ENCODE measurements around the gene BMP8B. TPM values are rescaled to one million over a fixed set of nuclear protein-coding genes. Genes with fewer than 3 reads are reported as not detected.
A peak's percentile ranks its signal among the peaks of the same experiment; 100 is the strongest.

Gene BMP8B
- total and polyA plus RNA-seq, 2 donors (not counting 1 experiment from before 2014, with no cell fraction given) = 0.01 TPM; not detected in 1

GRCh38 chr1:39791838-39792237 lies 3.2 kb upstream of the BMP8B start:
- Histone ChIP-seq H3K79me2 (ENCODE audit: control insufficient read depth, insufficient read depth, low read length) (no peaks in the 10 kb centered on the region), H3K27me3 (ENCODE audit: control insufficient read depth, insufficient read depth, low read length) (peaks cover 31% of the 10 kb centered on the region), H3K9ac (ENCODE audit: insufficient read depth, low read length) (no peak overlapping the region), H4K20me1 (ENCODE audit: control insufficient read depth, extremely low read depth, insufficient read depth, low read length) (no peaks in the 10 kb centered on the region), H3K4me1 (ENCODE audit: control insufficient read depth, extremely low read depth, insufficient read depth, low read length) (no peaks in the 10 kb centered on the region), H2AFZ (ENCODE audit: low read length) (no peak overlapping the region), H3K27ac (ENCODE audit: insufficient read depth, low read length) (no peak overlapping the region), H3K4me3 (replicated peaks in 1 of 4; ENCODE audit: control extremely low read depth in 1 of 4, insufficient read depth in 1 of 4, low read depth in 3 of 4, low read length in 4 of 4) (no peak overlapping the region), H3K36me3 (ENCODE audit: control insufficient read depth, insufficient read depth, low read length) (no peaks in the 10 kb centered on the region), H3K4me2 (ENCODE audit: extremely low read depth, insufficient read depth, low read length) (no peak overlapping the region), H3K9me3 (ENCODE audit: control insufficient read depth, insufficient read depth, low read depth, low read length) (no peaks in the 10 kb centered on the region)
- no peak for TF ChIP-seq CTCF (conservative IDR thresholded peaks at IDR 0.05 in 1 of 2, IDR thresholded peaks at IDR 0.05 in 1 of 2; ENCODE audit: low read depth in 1 of 2, low read length in 2 of 2)
- no peak for TF ChIP-seq EZH2 (IDR thresholded peaks at IDR 0.05; ENCODE audit: low read length, missing control alignments)
- DNase-seq (ENCODE audit: low read depth in 2 of 2) = no peak

GRCh38 chr1:39789571-39790110 lies 976 bp upstream of the BMP8B start:
- no peaks in the 10 kb centered on the region for H3K79me2 ChIP-seq (ENCODE audit: control insufficient read depth, insufficient read depth, low read length)
- no peaks in the 10 kb centered on the region for H4K20me1 ChIP-seq (ENCODE audit: control insufficient read depth, extremely low read depth, insufficient read depth, low read length)
- H3K36me3 ChIP-seq (ENCODE audit: control insufficient read depth, insufficient read depth, low read length) = no peaks in the 10 kb centered on the region
- no peaks in the 10 kb centered on the region for H3K9me3 ChIP-seq (ENCODE audit: control insufficient read depth, insufficient read depth, low read depth, low read length)
- TF ChIP-seq EZH2 (IDR thresholded peaks at IDR 0.05; ENCODE audit: low read length, missing control alignments) (peak; percentile 64), CTCF (conservative IDR thresholded peaks at IDR 0.05 in 1 of 2, IDR thresholded peaks at IDR 0.05 in 1 of 2; ENCODE audit: low read depth in 1 of 2, low read length in 2 of 2) (no peak)
- no peaks in the 10 kb centered on the region for H3K4me1 ChIP-seq (ENCODE audit: control insufficient read depth, extremely low read depth, insufficient read depth, low read length)
- no peak overlapping the region for H3K9ac ChIP-seq (ENCODE audit: insufficient read depth, low read length)
- H3K4me3 ChIP-seq (replicated peaks in 1 of 4; ENCODE audit: control extremely low read depth in 1 of 4, insufficient read depth in 1 of 4, low read depth in 3 of 4, low read length in 4 of 4) = no peak overlapping the region
- DNase-seq (ENCODE audit: low read depth in 2 of 2) = no peak
- no peak overlapping the region for H3K4me2 ChIP-seq (ENCODE audit: extremely low read depth, insufficient read depth, low read length)
- no peak overlapping the region for H3K27ac ChIP-seq (ENCODE audit: insufficient read depth, low read length)
- H2AFZ ChIP-seq (ENCODE audit: low read length) = no peak overlapping the region
- peaks cover 28% of the 10 kb centered on the region for H3K27me3 ChIP-seq (ENCODE audit: control insufficient read depth, insufficient read depth, low read length)

- no peak overlapping the region for H3K27ac ChIP-seq (ENCODE audit: insufficient read depth, low read length)
- no peak overlapping the region for H3K9ac ChIP-seq (ENCODE audit: insufficient read depth, low read length)
- no peaks in the 10 kb centered on the region for H3K36me3 ChIP-seq (ENCODE audit: control insufficient read depth, insufficient read depth, low read length)
- H3K9me3 ChIP-seq (ENCODE audit: control insufficient read depth, insufficient read depth, low read depth, low read length) = no peaks in the 10 kb centered on the region
- H3K4me2 ChIP-seq (ENCODE audit: extremely low read depth, insufficient read depth, low read length) = no peak overlapping the region
- no peaks in the 10 kb centered on the region for H3K4me1 ChIP-seq (ENCODE audit: control insufficient read depth, extremely low read depth, insufficient read depth, low read length)
- H4K20me1 ChIP-seq (ENCODE audit: control insufficient read depth, extremely low read depth, insufficient read depth, low read length) = no peaks in the 10 kb centered on the region
- H3K79me2 ChIP-seq (ENCODE audit: control insufficient read depth, insufficient read depth, low read length) = no peaks in the 10 kb centered on the region
- no peak for DNase-seq (ENCODE audit: low read depth in 2 of 2)
- no peak for TF ChIP-seq CTCF (conservative IDR thresholded peaks at IDR 0.05 in 1 of 2, IDR thresholded peaks at IDR 0.05 in 1 of 2; ENCODE audit: low read depth in 1 of 2, low read length in 2 of 2)
- peak; percentile 72 for TF ChIP-seq EZH2 (IDR thresholded peaks at IDR 0.05; ENCODE audit: low read length, missing control alignments)
- no peak overlapping the region for H3K4me3 ChIP-seq (replicated peaks in 1 of 4; ENCODE audit: control extremely low read depth in 1 of 4, insufficient read depth in 1 of 4, low read depth in 3 of 4, low read length in 4 of 4)
- peaks cover 28% of the 10 kb centered on the region for H3K27me3 ChIP-seq (ENCODE audit: control insufficient read depth, insufficient read depth, low read length)
- no peak overlapping the region for H2AFZ ChIP-seq (ENCODE audit: low read length)
These were observed 273 bp downstream of the BMP8B start for GRCh38 chr1:39788426-39788757.

Data from fibroblast of lung (primary cell).